GM21529 (cell line): ENCODE data around the gene KRT75.
"Not testable (repeated sequence)": the region's sequence is repeated elsewhere in the genome, so short reads cannot be mapped to it uniquely, and the experiment has no call there.

Experiments used
- ATAC-seq: cut with Tn5 transposase; IDR thresholded peaks from one replicate; pipeline ENCODE4 v1.9.1; 2021; ENCODE audit not compliant: unreplicated experiment

Gene KRT75

GRCh38 chr12:52417740-52418139 lies 16.4 kb downstream of the KRT75 start:
- no peak for ATAC-seq

- no peak for ATAC-seq
Measured at GRCh38 chr12:52416795-52417194, 17.4 kb downstream of the KRT75 start.

GRCh38 chr12:52415870-52416750 lies 18.1 kb downstream of the KRT75 start:
- ATAC-seq, result no peak

- ATAC-seq, result no peak
Measured at GRCh38 chr12:52414936-52415335, 19.2 kb downstream of the KRT75 start.

- ATAC-seq, result no peak
Measured at GRCh38 chr12:52413782-52414345, 20.3 kb downstream of the KRT75 start.

GRCh38 chr12:52413202-52413601 lies 21.0 kb downstream of the KRT75 start:
- no peak for ATAC-seq

GRCh38 chr12:52411815-52412214 lies 22.4 kb downstream of the KRT75 start:
- ATAC-seq, result no peak

GRCh38 chr12:52410589-52411248 lies 23.5 kb downstream of the KRT75 start:
- not testable (repeated sequence) for ATAC-seq

- no peak for ATAC-seq
Measured at GRCh38 chr12:52407918-52408317, 26.3 kb downstream of the KRT75 start.

GRCh38 chr12:52405922-52406385 lies 28.2 kb downstream of the KRT75 start, which contains the start of gene KRT82:
Gene KRT82 (minus strand): TSS chr12:52406335. CDS start chr12:52406277, 58 bp downstream.
- no peak for ATAC-seq

- no peak for ATAC-seq
Measured at GRCh38 chr12:52404951-52405350, 29.2 kb downstream of the KRT75 start.

- no peak for ATAC-seq
Measured at GRCh38 chr12:52403561-52403960, 30.6 kb downstream of the KRT75 start.

GRCh38 chr12:52402873-52403540 lies 31.2 kb downstream of the KRT75 start:
- ATAC-seq, result no peak

GRCh38 chr12:52402377-52402776 lies 31.8 kb downstream of the KRT75 start:
- no peak for ATAC-seq

- no peak for ATAC-seq
Measured at GRCh38 chr12:52401926-52402325, 32.2 kb downstream of the KRT75 start.

GRCh38 chr12:52401526-52401925 lies 32.6 kb downstream of the KRT75 start:
- no peak for ATAC-seq

GRCh38 chr12:52400906-52401305 lies 33.3 kb downstream of the KRT75 start:
- ATAC-seq, result no peak

GRCh38 chr12:52399756-52400155 lies 34.4 kb downstream of the KRT75 start:
- ATAC-seq, result no peak

GRCh38 chr12:52398176-52398575 lies 36.0 kb downstream of the KRT75 start:
- no peak for ATAC-seq

- no peak for ATAC-seq
Measured at GRCh38 chr12:52396656-52397055, 37.5 kb downstream of the KRT75 start.

GRCh38 chr12:52395761-52396434 lies 38.3 kb downstream of the KRT75 start:
- no peak for ATAC-seq
